ENCODE data around the gene SF3A1.

The SF3A1 gene

GRCh38 chr22:30381264-30381663 is 24.6 kb upstream of the SF3A1 start:
- no peaks in the 10 kb centered on the region for H3K27me3 ChIP-seq (ENCODE audit: insufficient read depth, poor library complexity, severe bottlenecking)
- H3K27ac ChIP-seq (replicated peaks) = no peak overlapping the region
- no peak overlapping the region for H3K4me3 ChIP-seq (replicated peaks; ENCODE audit: insufficient read depth, low read length)
- no peak for TF ChIP-seq REST (IDR thresholded peaks at IDR 0.05; ENCODE audit: insufficient replicate concordance, low read depth)
- no peak for TF ChIP-seq POLR2AphosphoS5 (IDR thresholded peaks at IDR 0.05; ENCODE audit: low read depth)
- TF ChIP-seq CTCF (IDR thresholded peaks at IDR 0.05; ENCODE audit: insufficient read depth, low read length) = no peak
- no peak for TF ChIP-seq GABPA (IDR thresholded peaks at IDR 0.05; ENCODE audit: low read depth)
- no peak for TF ChIP-seq SPI1 (IDR thresholded peaks at IDR 0.05; ENCODE audit: borderline replicate concordance, low read depth)
- no peak for DNase-seq (ENCODE audit: low read depth in 1 of 2, low spot score in 1 of 2)

- no peak overlapping the region for H3K27ac ChIP-seq (replicated peaks)
- TF ChIP-seq SPI1 (IDR thresholded peaks at IDR 0.05; ENCODE audit: borderline replicate concordance, low read depth) = no peak
- no peak for TF ChIP-seq CTCF (IDR thresholded peaks at IDR 0.05; ENCODE audit: insufficient read depth, low read length)
- TF ChIP-seq REST (IDR thresholded peaks at IDR 0.05; ENCODE audit: insufficient replicate concordance, low read depth) = no peak
- no peak for TF ChIP-seq GABPA (IDR thresholded peaks at IDR 0.05; ENCODE audit: low read depth)
- no peak for TF ChIP-seq POLR2AphosphoS5 (IDR thresholded peaks at IDR 0.05; ENCODE audit: low read depth)
- no peaks in the 10 kb centered on the region for H3K27me3 ChIP-seq (ENCODE audit: insufficient read depth, poor library complexity, severe bottlenecking)
- no peak overlapping the region for H3K4me3 ChIP-seq (replicated peaks; ENCODE audit: insufficient read depth, low read length)
- DNase-seq (ENCODE audit: low read depth in 1 of 2, low spot score in 1 of 2) = no peak
These were observed 23.3 kb upstream of the SF3A1 start for GRCh38 chr22:30380011-30380410.

- no peak overlapping the region for H3K4me3 ChIP-seq (replicated peaks; ENCODE audit: insufficient read depth, low read length)
- no peak for DNase-seq (ENCODE audit: low read depth in 1 of 2, low spot score in 1 of 2)
- no peak overlapping the region for H3K27ac ChIP-seq (replicated peaks)
- H3K27me3 ChIP-seq (ENCODE audit: insufficient read depth, poor library complexity, severe bottlenecking) = no peaks in the 10 kb centered on the region
- TF ChIP-seq POLR2AphosphoS5 (IDR thresholded peaks at IDR 0.05; ENCODE audit: low read depth) (no peak), SPI1 (IDR thresholded peaks at IDR 0.05; ENCODE audit: borderline replicate concordance, low read depth) (no peak), REST (IDR thresholded peaks at IDR 0.05; ENCODE audit: insufficient replicate concordance, low read depth) (no peak), GABPA (IDR thresholded peaks at IDR 0.05; ENCODE audit: low read depth) (no peak)
These were observed 18.7 kb upstream of the SF3A1 start for GRCh38 chr22:30375312-30375849.

Data from HL-60 (cell line).